Measurements from ENCODE around the gene KCNG2.

DNA sequence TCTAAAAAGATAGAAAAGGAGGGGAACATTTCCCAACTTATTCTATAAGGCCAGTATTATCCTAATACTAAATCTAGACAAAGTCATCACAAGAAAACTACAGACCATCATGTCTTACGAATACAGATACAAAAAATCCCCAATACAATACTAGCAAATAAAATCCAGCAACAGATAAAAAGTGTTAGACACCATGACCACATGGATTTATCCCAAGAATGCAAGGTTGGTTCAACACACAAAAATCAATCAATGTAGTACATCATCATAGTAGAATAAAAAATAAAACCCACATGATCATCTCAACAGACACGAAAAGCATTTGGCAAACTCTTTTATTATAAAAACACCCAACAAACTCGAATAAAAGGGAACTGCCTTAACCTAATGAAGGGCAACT is 135.2 kb downstream of the KCNG2 start:
- TF ChIP-seq, protein P1, sequence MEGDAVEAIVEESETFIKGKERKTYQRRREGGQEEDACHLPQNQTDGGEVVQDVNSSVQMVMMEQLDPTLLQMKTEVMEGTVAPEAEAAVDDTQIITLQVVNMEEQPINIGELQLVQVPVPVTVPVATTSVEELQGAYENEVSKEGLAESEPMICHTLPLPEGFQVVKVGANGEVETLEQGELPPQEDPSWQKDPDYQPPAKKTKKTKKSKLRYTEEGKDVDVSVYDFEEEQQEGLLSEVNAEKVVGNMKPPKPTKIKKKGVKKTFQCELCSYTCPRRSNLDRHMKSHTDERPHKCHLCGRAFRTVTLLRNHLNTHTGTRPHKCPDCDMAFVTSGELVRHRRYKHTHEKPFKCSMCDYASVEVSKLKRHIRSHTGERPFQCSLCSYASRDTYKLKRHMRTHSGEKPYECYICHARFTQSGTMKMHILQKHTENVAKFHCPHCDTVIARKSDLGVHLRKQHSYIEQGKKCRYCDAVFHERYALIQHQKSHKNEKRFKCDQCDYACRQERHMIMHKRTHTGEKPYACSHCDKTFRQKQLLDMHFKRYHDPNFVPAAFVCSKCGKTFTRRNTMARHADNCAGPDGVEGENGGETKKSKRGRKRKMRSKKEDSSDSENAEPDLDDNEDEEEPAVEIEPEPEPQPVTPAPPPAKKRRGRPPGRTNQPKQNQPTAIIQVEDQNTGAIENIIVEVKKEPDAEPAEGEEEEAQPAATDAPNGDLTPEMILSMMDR (IDR thresholded peaks at IDR 0.05): no peak
- TF ChIP-seq POLR2AphosphoS5 (IDR thresholded peaks at IDR 0.05): no peak
- TF ChIP-seq EP300 (IDR thresholded peaks at IDR 0.05; ENCODE audit: low read depth): no peak

Data from transverse colon (tissue), 4 donors.